K562 (cell line): ENCODE measurements around the gene ATP13A4. TPM values are rescaled to one million over a fixed set of nuclear protein-coding genes. Genes with fewer than 3 reads are reported as not detected.
A peak's percentile ranks its signal among the peaks of the same experiment; 100 is the strongest.

Experiments used
- ATAC-seq: fragments of 200-7000 bp; cut with Tn5 transposase; 3 replicates; pipeline ENCODE4 v1.9.1; 2020; ENCODE audit warnings: moderate library complexity
- BruUV-seq: library from RNA; stranded (reverse); fragments of 400-500 nt; replicated peaks from 2 replicates; lab custom pipeline; 2021; lab: Mats Ljungman, UMichigan
- CTCF ChIA-PET: fragments of 300-600 bp; formaldehyde crosslinking; extraction: SDS; loops from one replicate; lab custom pipeline; 2021; ENCODE audit warnings: low intra/inter-chr PET ratio; lab: Yijun Ruan, JAX
- POLR2A ChIA-PET: fragments of 300-600, 350-650 bp; sonication (Branson Sonifier 250); formaldehyde crosslinking; extraction: SDS; loops from one replicate; lab custom pipeline; 2021; ENCODE audit warnings: antibody characterized with exemption, inconsistent platforms; lab: Yijun Ruan, JAX
- DNase-seq, 4 experiments: peaks; one replicate each; pipeline versions ENCODE4 v3.0.0 to v3.0.0-alpha.2; 2011 to 2018; ENCODE audit warnings: low spot score in 3 of 4, mixed read lengths in 3 of 4; ENCODE audit errors: extremely low read depth in 1 of 4
- FAIRE-seq: peaks from 2 replicates; lab custom pipeline; 2011; peaks lifted over from hg19 to GRCh38; lab: Jason Lieb, UNC
- H2AFZ ChIP-seq: 2 replicates; pipeline ENCODE4 v1.6.0; 2011; ENCODE audit warnings: low read depth, low read length, control low read depth, inconsistent platforms
- H3K27ac ChIP-seq: fragments of 200-600 bp; 3 replicates; pipeline ENCODE4 v1.8.0; 2011; ENCODE audit warnings: low read depth, mild to moderate bottlenecking, control low read depth, inconsistent platforms, low read length, moderate library complexity, mixed read lengths; ENCODE audit errors: extremely low read depth
- H3K27me3 ChIP-seq, 2 experiments: fragments of 300-600 bp in 1 of 2; 2 replicates in 1 of 2; 3 replicates in 1 of 2; pipeline versions ENCODE4 v1.6.0 to v1.8.0; 2011; ENCODE audit warnings: inconsistent platforms in 2 of 2, low read length in 2 of 2, mild to moderate bottlenecking in 1 of 2, mixed read lengths in 1 of 2, moderate library complexity in 1 of 2; ENCODE audit not compliant: control insufficient read depth in 2 of 2, insufficient read depth in 2 of 2
- H3K36me3 ChIP-seq: fragments of 300-600 bp; 3 replicates; pipeline ENCODE4 v1.8.0; 2011; ENCODE audit warnings: mild to moderate bottlenecking, low read length, inconsistent platforms; ENCODE audit not compliant: control insufficient read depth, insufficient read depth
- H3K4me1 ChIP-seq, 2 experiments: fragments of 200-600 bp in 1 of 2; replicated peaks in 1 of 2; 2 replicates in 1 of 2; 3 replicates in 1 of 2; pipeline versions ENCODE4 v1.5.1 to v1.8.0; 2011; ENCODE audit warnings: inconsistent platforms in 2 of 2, low read length in 2 of 2, mild to moderate bottlenecking in 1 of 2, mixed read lengths in 1 of 2, moderate library complexity in 1 of 2; ENCODE audit not compliant: control insufficient read depth in 2 of 2, insufficient read depth in 2 of 2
- H3K4me2 ChIP-seq: 2 replicates; pipeline ENCODE4 v1.6.1; 2011; ENCODE audit warnings: low read length, control low read depth, inconsistent platforms, mixed read lengths; ENCODE audit not compliant: insufficient read depth
- H3K4me3 ChIP-seq: fragments of 200-600 bp; sonication (generic), shearing (Covaris generic); 2 replicates; pipeline ENCODE4 v1.5.1; 2016; ENCODE audit warnings: control low read depth, inconsistent platforms
- H3K79me2 ChIP-seq: fragments of 200-600 bp; 3 replicates; pipeline ENCODE4 v1.8.0; 2011; ENCODE audit warnings: low read length, inconsistent platforms; ENCODE audit not compliant: control insufficient read depth, insufficient read depth
- H3K9ac ChIP-seq, 2 experiments: 2 replicates each; pipeline versions ENCODE4 v1.6.0 to v1.6.1; 2011; ENCODE audit warnings: low read depth in 2 of 2, low read length in 2 of 2, control low read depth in 1 of 2, inconsistent platforms in 1 of 2, mild to moderate bottlenecking in 1 of 2, mixed read lengths in 1 of 2; ENCODE audit not compliant: insufficient read depth in 1 of 2
- H3K9me1 ChIP-seq: one replicate; pipeline ENCODE4 v1.6.0; 2011; ENCODE audit warnings: inconsistent platforms, mild to moderate bottlenecking, low read length, moderate library complexity; ENCODE audit not compliant: control insufficient read depth, insufficient read depth
- H3K9me3 ChIP-seq: replicated peaks from 2 replicates; pipeline ENCODE4 v1.5.1; 2011; ENCODE audit warnings: low read depth, low read length, inconsistent platforms; ENCODE audit not compliant: control insufficient read depth, insufficient read depth
- H4K20me1 ChIP-seq: replicated peaks from 2 replicates; pipeline ENCODE4 v1.6.1; 2011; ENCODE audit warnings: low read length, inconsistent platforms, mixed read lengths; ENCODE audit not compliant: control insufficient read depth, insufficient read depth
- ATF1 ChIP-seq, 2 experiments: fragments of 450-650 bp in 1 of 2; IDR thresholded peaks; 2 replicates each; pipeline ENCODE4 v1.6.1; 2016; ENCODE audit warnings: missing compliant biosample characterization in 1 of 2, missing genetic modification characterization in 1 of 2
- WGBS: fragments of 100-300 bp; shearing (Covaris generic); methylation state at CpG from one replicate; pipeline ENCODE4 v1.1.6; 2016; ENCODE audit warnings: low coverage, mixed read lengths; ENCODE audit not compliant: insufficient coverage; ENCODE audit errors: missing lambda C conversion rate; 5-methylcytosine and 5-hydroxymethylcytosine counted together
- in situ Hi-C: fragments of 300-500 bp; cut with MboI; formaldehyde crosslinking; loops from 4 replicates; pipeline ENCODE4 v1.15.0; 2018; ENCODE audit warnings: inconsistent platforms, mixed read lengths
- intact Hi-C: fragments of 100-400 bp; cut with micrococcal nuclease; formaldehyde crosslinking; loops from 2 replicates; pipeline ENCODE4 v1.14.2; 2022
- polyA plus RNA-seq, 8 experiments: library from polyadenylated mRNA; depleted of rRNA in 4 of 8; stranded (reverse) in 5 of 8; unstranded in 3 of 8; fragments of >200 nt; fragmentation: Nextera tagmentation in 2 of 8; fragmentation: Illumina TruSeq in 1 of 8; extraction: Ambion mirVana in 2 of 8; extraction: Trizol in 1 of 8; gene quantifications; 2 replicates each; pipeline versions ENCODE4 v1.2.1 to v1.2.3, GENCODE V29; 2011 to 2014; ENCODE audit warnings: inconsistent platforms in 1 of 8, missing spikeins in 1 of 8
- total RNA-seq, 7 experiments: library from RNA; depleted of rRNA in 6 of 7; stranded (reverse); fragments of >200 nt in 6 of 7; fragmentation: Illumina TruSeq in 2 of 7; extraction: Trizol in 2 of 7; gene quantifications; 2 replicates each; pipeline versions ENCODE4 v1.2.1 to v1.2.3, GENCODE V29; 2011 to 2021; ENCODE audit warnings: low replicate concordance in 1 of 7
- TF ChIP-seq, protein P1 (sequence below): fragments of 450-650 bp; IDR thresholded peaks from 2 replicates; pipeline ENCODE4 v1.6.1; 2016; ENCODE audit warnings: mild to moderate bottlenecking, moderate library complexity

The ATP13A4 gene
- total and polyA plus RNA-seq, 9 of the 15 experiments (the other 6 are each of a cell fraction or from before 2014, with no cell fraction given) = 0.03 to 0.14 (median 0.07) TPM; not detected in 6

DNA sequence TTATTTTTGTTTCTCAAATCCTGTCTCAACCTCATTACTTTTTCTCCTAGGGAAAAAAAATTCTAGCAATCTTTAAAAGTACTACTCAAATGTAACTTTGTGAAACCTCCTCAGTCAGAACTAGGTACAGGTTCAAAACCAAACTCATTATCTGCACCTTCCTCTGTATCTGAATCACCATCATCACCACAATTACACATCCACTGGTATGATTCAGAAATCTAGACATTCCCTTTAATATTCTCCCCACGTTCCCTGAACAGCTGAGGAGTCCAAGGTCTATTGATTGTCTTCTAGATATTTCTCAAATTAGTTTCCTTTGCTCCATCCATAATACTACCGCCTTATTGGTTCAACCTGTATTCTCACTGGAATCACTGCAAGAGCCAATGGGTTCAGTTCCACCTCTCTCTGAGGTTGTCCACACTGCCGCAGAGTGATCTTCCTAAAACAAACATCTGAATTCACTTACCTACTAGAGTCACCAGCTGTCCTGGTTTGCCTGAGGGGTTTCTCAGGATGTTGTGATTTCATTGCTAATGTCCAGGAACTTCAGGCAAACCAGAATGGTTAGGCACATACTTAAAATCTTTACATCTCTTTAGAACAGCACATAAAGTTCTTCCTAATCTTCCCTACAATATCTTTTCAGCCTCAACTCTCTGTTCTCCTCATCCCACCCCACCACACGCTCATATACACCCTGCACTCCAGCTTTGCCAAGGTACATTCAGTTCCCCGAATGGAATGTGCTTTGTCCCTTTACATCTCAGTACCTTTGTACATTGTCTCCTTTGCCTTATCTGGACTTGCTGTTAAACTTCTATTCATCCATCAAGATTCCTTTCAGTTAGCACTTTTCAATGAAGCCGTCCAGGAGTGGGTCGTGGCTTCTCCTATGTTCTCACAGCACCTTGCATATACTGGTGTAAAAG, 24.2 kb downstream of the ATP13A4 start:
- in situ Hi-C loops = no loop called here
- H3K4me1 ChIP-seq = no peaks in the 10 kb centered on the region
- no peaks in the 10 kb centered on the region for H3K36me3 ChIP-seq
- intact Hi-C loops = no loop called here
- H3K9me3 ChIP-seq = no peaks in the 10 kb centered on the region
- H3K9me1 ChIP-seq = no peaks in the 10 kb centered on the region
- no peak for FAIRE-seq
- no peak overlapping the region for H2AFZ ChIP-seq
- no peak overlapping the region for H3K4me3 ChIP-seq
- H3K79me2 ChIP-seq = no peaks in the 10 kb centered on the region
- no peak for ATAC-seq
- ChIA-PET CTCF (no interaction called here), POLR2A (interaction anchor here (0.7 kb wide), 1 partner anchor 58 kb away, joined by 3 read pairs; no protein-coding TSS in a partner anchor)
- no peak overlapping the region for H3K27ac ChIP-seq
- BruUV-seq = no TSS peak
- no peaks in the 10 kb centered on the region for H3K27me3 ChIP-seq
- TF ChIP-seq, protein P1, sequence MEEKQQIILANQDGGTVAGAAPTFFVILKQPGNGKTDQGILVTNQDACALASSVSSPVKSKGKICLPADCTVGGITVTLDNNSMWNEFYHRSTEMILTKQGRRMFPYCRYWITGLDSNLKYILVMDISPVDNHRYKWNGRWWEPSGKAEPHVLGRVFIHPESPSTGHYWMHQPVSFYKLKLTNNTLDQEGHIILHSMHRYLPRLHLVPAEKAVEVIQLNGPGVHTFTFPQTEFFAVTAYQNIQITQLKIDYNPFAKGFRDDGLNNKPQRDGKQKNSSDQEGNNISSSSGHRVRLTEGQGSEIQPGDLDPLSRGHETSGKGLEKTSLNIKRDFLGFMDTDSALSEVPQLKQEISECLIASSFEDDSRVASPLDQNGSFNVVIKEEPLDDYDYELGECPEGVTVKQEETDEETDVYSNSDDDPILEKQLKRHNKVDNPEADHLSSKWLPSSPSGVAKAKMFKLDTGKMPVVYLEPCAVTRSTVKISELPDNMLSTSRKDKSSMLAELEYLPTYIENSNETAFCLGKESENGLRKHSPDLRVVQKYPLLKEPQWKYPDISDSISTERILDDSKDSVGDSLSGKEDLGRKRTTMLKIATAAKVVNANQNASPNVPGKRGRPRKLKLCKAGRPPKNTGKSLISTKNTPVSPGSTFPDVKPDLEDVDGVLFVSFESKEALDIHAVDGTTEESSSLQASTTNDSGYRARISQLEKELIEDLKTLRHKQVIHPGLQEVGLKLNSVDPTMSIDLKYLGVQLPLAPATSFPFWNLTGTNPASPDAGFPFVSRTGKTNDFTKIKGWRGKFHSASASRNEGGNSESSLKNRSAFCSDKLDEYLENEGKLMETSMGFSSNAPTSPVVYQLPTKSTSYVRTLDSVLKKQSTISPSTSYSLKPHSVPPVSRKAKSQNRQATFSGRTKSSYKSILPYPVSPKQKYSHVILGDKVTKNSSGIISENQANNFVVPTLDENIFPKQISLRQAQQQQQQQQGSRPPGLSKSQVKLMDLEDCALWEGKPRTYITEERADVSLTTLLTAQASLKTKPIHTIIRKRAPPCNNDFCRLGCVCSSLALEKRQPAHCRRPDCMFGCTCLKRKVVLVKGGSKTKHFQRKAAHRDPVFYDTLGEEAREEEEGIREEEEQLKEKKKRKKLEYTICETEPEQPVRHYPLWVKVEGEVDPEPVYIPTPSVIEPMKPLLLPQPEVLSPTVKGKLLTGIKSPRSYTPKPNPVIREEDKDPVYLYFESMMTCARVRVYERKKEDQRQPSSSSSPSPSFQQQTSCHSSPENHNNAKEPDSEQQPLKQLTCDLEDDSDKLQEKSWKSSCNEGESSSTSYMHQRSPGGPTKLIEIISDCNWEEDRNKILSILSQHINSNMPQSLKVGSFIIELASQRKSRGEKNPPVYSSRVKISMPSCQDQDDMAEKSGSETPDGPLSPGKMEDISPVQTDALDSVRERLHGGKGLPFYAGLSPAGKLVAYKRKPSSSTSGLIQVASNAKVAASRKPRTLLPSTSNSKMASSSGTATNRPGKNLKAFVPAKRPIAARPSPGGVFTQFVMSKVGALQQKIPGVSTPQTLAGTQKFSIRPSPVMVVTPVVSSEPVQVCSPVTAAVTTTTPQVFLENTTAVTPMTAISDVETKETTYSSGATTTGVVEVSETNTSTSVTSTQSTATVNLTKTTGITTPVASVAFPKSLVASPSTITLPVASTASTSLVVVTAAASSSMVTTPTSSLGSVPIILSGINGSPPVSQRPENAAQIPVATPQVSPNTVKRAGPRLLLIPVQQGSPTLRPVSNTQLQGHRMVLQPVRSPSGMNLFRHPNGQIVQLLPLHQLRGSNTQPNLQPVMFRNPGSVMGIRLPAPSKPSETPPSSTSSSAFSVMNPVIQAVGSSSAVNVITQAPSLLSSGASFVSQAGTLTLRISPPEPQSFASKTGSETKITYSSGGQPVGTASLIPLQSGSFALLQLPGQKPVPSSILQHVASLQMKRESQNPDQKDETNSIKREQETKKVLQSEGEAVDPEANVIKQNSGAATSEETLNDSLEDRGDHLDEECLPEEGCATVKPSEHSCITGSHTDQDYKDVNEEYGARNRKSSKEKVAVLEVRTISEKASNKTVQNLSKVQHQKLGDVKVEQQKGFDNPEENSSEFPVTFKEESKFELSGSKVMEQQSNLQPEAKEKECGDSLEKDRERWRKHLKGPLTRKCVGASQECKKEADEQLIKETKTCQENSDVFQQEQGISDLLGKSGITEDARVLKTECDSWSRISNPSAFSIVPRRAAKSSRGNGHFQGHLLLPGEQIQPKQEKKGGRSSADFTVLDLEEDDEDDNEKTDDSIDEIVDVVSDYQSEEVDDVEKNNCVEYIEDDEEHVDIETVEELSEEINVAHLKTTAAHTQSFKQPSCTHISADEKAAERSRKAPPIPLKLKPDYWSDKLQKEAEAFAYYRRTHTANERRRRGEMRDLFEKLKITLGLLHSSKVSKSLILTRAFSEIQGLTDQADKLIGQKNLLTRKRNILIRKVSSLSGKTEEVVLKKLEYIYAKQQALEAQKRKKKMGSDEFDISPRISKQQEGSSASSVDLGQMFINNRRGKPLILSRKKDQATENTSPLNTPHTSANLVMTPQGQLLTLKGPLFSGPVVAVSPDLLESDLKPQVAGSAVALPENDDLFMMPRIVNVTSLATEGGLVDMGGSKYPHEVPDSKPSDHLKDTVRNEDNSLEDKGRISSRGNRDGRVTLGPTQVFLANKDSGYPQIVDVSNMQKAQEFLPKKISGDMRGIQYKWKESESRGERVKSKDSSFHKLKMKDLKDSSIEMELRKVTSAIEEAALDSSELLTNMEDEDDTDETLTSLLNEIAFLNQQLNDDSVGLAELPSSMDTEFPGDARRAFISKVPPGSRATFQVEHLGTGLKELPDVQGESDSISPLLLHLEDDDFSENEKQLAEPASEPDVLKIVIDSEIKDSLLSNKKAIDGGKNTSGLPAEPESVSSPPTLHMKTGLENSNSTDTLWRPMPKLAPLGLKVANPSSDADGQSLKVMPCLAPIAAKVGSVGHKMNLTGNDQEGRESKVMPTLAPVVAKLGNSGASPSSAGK = no peak
- TF ChIP-seq ATF1 (CRISPR knock-in tag; IDR thresholded peaks at IDR 0.05) (0 out of 2 replicates have a peak, but pooled peaks have one; percentile 12), ATF1 (tag; IDR thresholded peaks at IDR 0.05) (no peak)
- H3K4me2 ChIP-seq = no peak overlapping the region
- DNase-seq = no peak
- H4K20me1 ChIP-seq = no peaks in the 10 kb centered on the region
- no peak overlapping the region for H3K9ac ChIP-seq
- 0% methylated on average over 7 of the region's 7 CpGs for WGBS
